Body of pancreas (tissue), 4 donors: ENCODE data around the gene CLGN. TPM values are rescaled to one million over a fixed set of nuclear protein-coding genes. Genes with fewer than 3 reads are reported as not detected.
"Not testable (repeated sequence)": the region's sequence is repeated elsewhere in the genome, so short reads cannot be mapped to it uniquely, and the experiment has no call there.

Experiments
- ATAC-seq: fragments of 150-250 bp; one replicate; pipeline ENCODE4 v1.9.1; 2016
- DNase-seq, 4 donors: peaks; one replicate each; pipeline ENCODE4 v3.0.0-alpha.2; 2019
- H3K27ac ChIP-seq, 4 donors: fragments of 200-600 bp; sonication (generic); 1 replicate in 3 of 4; 2 replicates in 1 of 4; pipeline versions ENCODE4 v1.5.1 to v1.6.1; 2016 to 2019; ENCODE audit warnings: mild to moderate bottlenecking in 1 of 4, mixed read lengths in 1 of 4, moderate library complexity in 1 of 4
- H3K27me3 ChIP-seq, 2 donors: fragments of 200-600 bp; sonication (generic); one replicate each; pipeline ENCODE4 v1.6.0; 2016; ENCODE audit warnings: mild to moderate bottlenecking in 1 of 2
- H3K36me3 ChIP-seq, 2 donors: fragments of 200-600 bp; sonication (generic); replicated peaks in 1 of 2; 2 replicates each; pipeline ENCODE4 v1.5.1; 2016; ENCODE audit warnings: low read depth in 2 of 2; ENCODE audit not compliant: insufficient read depth in 1 of 2
- H3K4me1 ChIP-seq: fragments of 200-600 bp; sonication (generic); one replicate; pipeline ENCODE4 v1.6.0; 2016
- H3K4me3 ChIP-seq, 2 donors: fragments of 200-600 bp; sonication (generic); 1 replicate in 1 of 2; 2 replicates in 1 of 2; pipeline ENCODE4 v1.5.1; 2016 to 2019
- H3K9me3 ChIP-seq, 3 donors: fragments of 200-600 bp; sonication (generic); 1 replicate in 2 of 3; 2 replicates in 1 of 3; pipeline ENCODE4 v1.5.1; 2016
- POLR2A ChIP-seq, 3 donors: fragments of 450-650 bp; IDR thresholded peaks; one replicate each; pipeline ENCODE4 v1.6.1; 2016; ENCODE audit warnings: antibody characterized with exemption in 3 of 3, mild to moderate bottlenecking in 2 of 3
- WGBS, 2 donors: methylation state at CpG; one replicate each; pipeline ENCODE4 v1.1.5; 2017; 5-methylcytosine and 5-hydroxymethylcytosine counted together
- intact Hi-C: fragments of 100-400 bp; cut with DNase I; formaldehyde crosslinking; loops from one replicate; pipeline ENCODE4 v1.15.1; 2023
- total RNA-seq, 2 donors: library from RNA; depleted of rRNA; stranded (reverse); fragments of >200 nt; gene quantifications; one replicate each; pipeline ENCODE4 v1.1.0, GENCODE V29; 2016
- TF ChIP-seq, protein P1 (sequence below), 7 experiments: fragments of 450-650 bp in 4 of 7; fragments of 200-600 bp in 3 of 7; sonication (generic) in 3 of 7; IDR thresholded peaks; one replicate each; pipeline ENCODE4 v1.5.1; 2016 to 2019; ENCODE audit warnings: antibody characterized with exemption in 7 of 7

Gene CLGN
- total RNA-seq, 2 donors from 2014 or later, result 1.3 to 2.3 TPM

DNA sequence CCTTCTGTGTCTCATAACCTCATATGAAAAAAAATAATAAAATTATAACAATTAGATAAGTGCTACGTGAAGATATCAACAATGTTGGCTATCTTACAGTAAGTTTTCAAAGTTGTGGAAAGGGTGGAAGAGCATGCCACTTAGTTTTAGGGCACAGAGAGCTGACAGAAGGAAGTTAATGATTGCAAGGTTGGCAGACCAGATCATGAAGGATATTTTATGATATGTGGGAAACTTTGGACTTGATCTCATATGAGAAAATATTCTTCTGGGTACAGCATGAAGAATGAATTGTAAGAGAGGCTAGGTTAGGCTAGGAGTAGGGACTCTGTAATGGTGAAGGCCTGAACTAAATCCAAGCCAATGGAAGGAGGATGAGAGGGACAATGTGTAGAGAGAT, 36.2 kb upstream of the CLGN start:
- 17 to 20% methylated on average over 1 of the region's 1 CpG for WGBS, 2 donors
- no peak overlapping the region for H3K4me3 ChIP-seq
- intact Hi-C loops, result no loop called here
- no peak for TF ChIP-seq POLR2A (IDR thresholded peaks at IDR 0.05)
- TF ChIP-seq, protein P1, sequence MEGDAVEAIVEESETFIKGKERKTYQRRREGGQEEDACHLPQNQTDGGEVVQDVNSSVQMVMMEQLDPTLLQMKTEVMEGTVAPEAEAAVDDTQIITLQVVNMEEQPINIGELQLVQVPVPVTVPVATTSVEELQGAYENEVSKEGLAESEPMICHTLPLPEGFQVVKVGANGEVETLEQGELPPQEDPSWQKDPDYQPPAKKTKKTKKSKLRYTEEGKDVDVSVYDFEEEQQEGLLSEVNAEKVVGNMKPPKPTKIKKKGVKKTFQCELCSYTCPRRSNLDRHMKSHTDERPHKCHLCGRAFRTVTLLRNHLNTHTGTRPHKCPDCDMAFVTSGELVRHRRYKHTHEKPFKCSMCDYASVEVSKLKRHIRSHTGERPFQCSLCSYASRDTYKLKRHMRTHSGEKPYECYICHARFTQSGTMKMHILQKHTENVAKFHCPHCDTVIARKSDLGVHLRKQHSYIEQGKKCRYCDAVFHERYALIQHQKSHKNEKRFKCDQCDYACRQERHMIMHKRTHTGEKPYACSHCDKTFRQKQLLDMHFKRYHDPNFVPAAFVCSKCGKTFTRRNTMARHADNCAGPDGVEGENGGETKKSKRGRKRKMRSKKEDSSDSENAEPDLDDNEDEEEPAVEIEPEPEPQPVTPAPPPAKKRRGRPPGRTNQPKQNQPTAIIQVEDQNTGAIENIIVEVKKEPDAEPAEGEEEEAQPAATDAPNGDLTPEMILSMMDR (IDR thresholded peaks at IDR 0.05), result no peak
- H3K4me1 ChIP-seq, result no peaks in the 10 kb centered on the region
- no peaks in the 10 kb centered on the region for H3K9me3 ChIP-seq
- DNase-seq, result no peak
- H3K36me3 ChIP-seq, result no peaks in the 10 kb centered on the region
- H3K27me3 ChIP-seq, result no peaks in the 10 kb centered on the region
- ATAC-seq, result no peak
- H3K27ac ChIP-seq, result peak overlapping the region in 1 of 4 donors; percentile 6

GRCh38 chr4:140463182-140463581, 35.7 kb upstream of the CLGN start:
- DNase-seq, result no peak
- no peaks in the 10 kb centered on the region for H3K4me1 ChIP-seq
- no peak overlapping the region for H3K4me3 ChIP-seq
- no peak for ATAC-seq
- TF ChIP-seq POLR2A (IDR thresholded peaks at IDR 0.05), result no peak
- TF ChIP-seq, protein P1 (IDR thresholded peaks at IDR 0.05), result no peak
- no peaks in the 10 kb centered on the region for H3K9me3 ChIP-seq
- H3K27ac ChIP-seq, result peak overlapping the region in 1 of 4 donors; percentile 6
- no peaks in the 10 kb centered on the region for H3K27me3 ChIP-seq
- WGBS, 2 donors, result 27 to 37% methylated on average over 3 of the region's 3 CpGs
- no peaks in the 10 kb centered on the region for H3K36me3 ChIP-seq
- intact Hi-C loops, result no loop called here

- intact Hi-C loops, result no loop called here
- Histone ChIP-seq H3K4me1 (no peaks in the 10 kb centered on the region), H3K9me3 (no peaks in the 10 kb centered on the region), H3K27ac (no peak overlapping the region), H3K27me3 (peaks cover 0 to 3% of the 10 kb centered on the region in 2 donors), H3K36me3 (no peaks in the 10 kb centered on the region), H3K4me3 (no peak overlapping the region)
- DNase-seq (no peak), ATAC-seq (no peak)
- WGBS, 2 donors, result 57 to 68% methylated on average over 3 of the region's 3 CpGs
- TF ChIP-seq, protein P1 (IDR thresholded peaks at IDR 0.05), result no peak
- TF ChIP-seq POLR2A (IDR thresholded peaks at IDR 0.05), result no peak
Measured at GRCh38 chr4:140450352-140450751, 22.9 kb upstream of the CLGN start.

- intact Hi-C loops, result no loop called here
- Histone ChIP-seq H3K4me3 (no peak overlapping the region), H3K27me3 (peaks cover 0 to 3% of the 10 kb centered on the region in 2 donors), H3K27ac (no peak overlapping the region), H3K36me3 (no peaks in the 10 kb centered on the region), H3K4me1 (no peaks in the 10 kb centered on the region), H3K9me3 (no peaks in the 10 kb centered on the region)
- no peak for DNase-seq
- no peak for TF ChIP-seq POLR2A (IDR thresholded peaks at IDR 0.05)
- TF ChIP-seq, protein P1 (IDR thresholded peaks at IDR 0.05), result no peak
- 20 to 33% methylated on average over 2 of the region's 2 CpGs for WGBS, 2 donors
- no peak for ATAC-seq
Measured at GRCh38 chr4:140448830-140449229, 21.4 kb upstream of the CLGN start.

DNA sequence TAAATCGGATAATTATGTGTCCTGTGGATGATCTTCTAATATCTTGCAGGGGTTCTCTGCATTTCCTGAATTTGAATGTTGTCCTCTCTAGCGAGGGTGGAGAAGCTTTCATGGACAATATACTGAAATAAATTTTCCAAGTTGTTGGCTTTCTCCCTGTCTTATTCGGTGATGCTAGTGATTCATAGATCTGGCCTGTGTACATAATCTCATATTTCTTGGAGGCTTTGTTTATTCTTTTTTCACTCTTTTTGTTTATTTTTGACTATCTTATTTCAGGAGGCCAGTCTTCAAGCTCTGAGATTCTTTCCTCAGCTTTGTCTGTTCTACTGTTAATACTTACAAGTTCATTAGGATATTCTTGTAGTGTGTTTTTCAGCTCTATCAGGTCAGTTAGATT, 20.7 kb upstream of the CLGN start:
- ATAC-seq, result no peak
- no peaks in the 10 kb centered on the region for H3K4me1 ChIP-seq
- H3K27me3 ChIP-seq, result peaks cover 0 to 3% of the 10 kb centered on the region in 2 donors
- 36 to 59% methylated on average over 3 of the region's 3 CpGs for WGBS, 2 donors
- H3K36me3 ChIP-seq, result no peaks in the 10 kb centered on the region
- DNase-seq, result no peak
- no peak overlapping the region for H3K27ac ChIP-seq
- TF ChIP-seq, protein P1 (IDR thresholded peaks at IDR 0.05), result no peak
- no peak for TF ChIP-seq POLR2A (IDR thresholded peaks at IDR 0.05)
- H3K4me3 ChIP-seq, result no peak overlapping the region
- H3K9me3 ChIP-seq, result no peaks in the 10 kb centered on the region
- intact Hi-C loops, result no loop called here

DNA sequence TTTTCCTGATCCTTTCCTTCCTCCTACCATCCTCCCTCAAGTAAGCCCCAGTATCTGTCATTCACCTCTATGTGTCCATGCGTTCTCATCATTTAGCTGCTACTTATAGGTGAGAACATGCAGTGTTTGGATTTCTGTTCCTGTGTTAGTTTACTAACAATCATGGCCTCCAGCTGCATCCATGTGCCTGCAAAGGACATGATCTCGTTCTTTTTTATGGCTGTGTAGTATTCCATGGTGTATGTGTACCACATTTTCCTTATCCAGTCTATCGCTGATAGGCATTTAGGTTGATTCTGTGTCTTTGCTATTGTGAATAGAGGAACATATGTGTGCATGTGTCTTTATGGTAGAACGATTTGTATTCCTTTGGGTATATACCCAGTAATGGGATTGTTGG, 16.9 kb upstream of the CLGN start:
- DNase-seq, H3K9me3 ChIP-seq, H3K4me3 ChIP-seq, H3K27ac ChIP-seq, intact Hi-C loops, H3K27me3 ChIP-seq, H3K4me1 ChIP-seq, H3K36me3 ChIP-seq, ATAC-seq: not testable (repeated sequence)
- WGBS, 2 donors, result 78 to 86% methylated on average over 4 of the region's 4 CpGs
